Esophagus muscularis mucosa (tissue), 4 donors: Measurements from ENCODE around the gene TEAD3. TPM values are rescaled to one million over a fixed set of nuclear protein-coding genes. Genes with fewer than 3 reads are reported as not detected.

Experiments used
- DNase-seq: peaks from one replicate; pipeline ENCODE4 v3.0.0-alpha.2; 2017; ENCODE audit errors: extremely low spot score
- H3K27ac ChIP-seq, 4 donors: fragments of 200-600 bp; sonication (generic); replicated peaks in 1 of 4; 1 replicate in 3 of 4; 2 replicates in 1 of 4; pipeline ENCODE4 v1.5.1; 2016 to 2019; ENCODE audit warnings: mild to moderate bottlenecking in 1 of 4
- H3K27me3 ChIP-seq, 4 donors: fragments of 200-600 bp; sonication (generic); one replicate each; pipeline versions ENCODE4 v1.5.1 to v1.6.0; 2016 to 2019
- H3K36me3 ChIP-seq, 4 donors: fragments of 200-600 bp; sonication (generic); one replicate each; pipeline ENCODE4 v1.5.1; 2016 to 2019
- H3K4me1 ChIP-seq, 4 donors: fragments of 200-600 bp; sonication (generic); one replicate each; pipeline ENCODE4 v1.5.1; 2016 to 2019
- H3K4me3 ChIP-seq, 4 donors: fragments of 200-600 bp; sonication (generic); 1 replicate in 2 of 4; 2 replicates in 2 of 4; pipeline ENCODE4 v1.5.1; 2016 to 2019; ENCODE audit warnings: mild to moderate bottlenecking in 4 of 4, moderate library complexity in 1 of 4
- H3K9me3 ChIP-seq, 4 donors: fragments of 200-600 bp; sonication (generic); 1 replicate in 3 of 4; 2 replicates in 1 of 4; pipeline ENCODE4 v1.5.1; 2016 to 2019
- EP300 ChIP-seq: sonication (generic); formaldehyde crosslinking; IDR thresholded peaks from one replicate; pipeline ENCODE4 v1.6.1; 2017; ENCODE audit warnings: antibody characterized with exemption
- POLR2A ChIP-seq: fragments of 450-650 bp; IDR thresholded peaks from one replicate; pipeline ENCODE4 v1.6.1; 2017; ENCODE audit warnings: antibody characterized with exemption, moderate library complexity, mild to moderate bottlenecking, low read depth
- POLR2AphosphoS5 ChIP-seq, 2 donors: sonication (generic); formaldehyde crosslinking; IDR thresholded peaks; one replicate each; pipeline ENCODE4 v1.6.1; 2017; ENCODE audit warnings: antibody characterized with exemption in 2 of 2
- WGBS: methylation state at CpG from one replicate; pipeline ENCODE4 v1.1.5; 2018; 5-methylcytosine and 5-hydroxymethylcytosine counted together
- intact Hi-C: fragments of 100-400 bp; cut with DNase I; formaldehyde crosslinking; loops from one replicate; pipeline ENCODE4 v1.15.1; 2023
- total RNA-seq, 4 donors: library from RNA; depleted of rRNA; stranded (reverse); fragments of >200 nt; gene quantifications; one replicate each; pipeline versions ENCODE4 v1.1.0 to v1.2.1, GENCODE V29; 2016
- TF ChIP-seq, protein P1 (sequence below), 3 experiments: fragments of 200-600 bp in 2 of 3; fragments of 450-650 bp in 1 of 3; sonication (generic) in 2 of 3; IDR thresholded peaks; one replicate each; pipeline ENCODE4 v1.5.1; 2017 to 2019; ENCODE audit warnings: antibody characterized with exemption in 3 of 3, mild to moderate bottlenecking in 2 of 3, moderate library complexity in 1 of 3

Gene TEAD3
- total RNA-seq, 4 donors from 2014 or later: 71.4 to 123 (median 78.5) TPM

DNA sequence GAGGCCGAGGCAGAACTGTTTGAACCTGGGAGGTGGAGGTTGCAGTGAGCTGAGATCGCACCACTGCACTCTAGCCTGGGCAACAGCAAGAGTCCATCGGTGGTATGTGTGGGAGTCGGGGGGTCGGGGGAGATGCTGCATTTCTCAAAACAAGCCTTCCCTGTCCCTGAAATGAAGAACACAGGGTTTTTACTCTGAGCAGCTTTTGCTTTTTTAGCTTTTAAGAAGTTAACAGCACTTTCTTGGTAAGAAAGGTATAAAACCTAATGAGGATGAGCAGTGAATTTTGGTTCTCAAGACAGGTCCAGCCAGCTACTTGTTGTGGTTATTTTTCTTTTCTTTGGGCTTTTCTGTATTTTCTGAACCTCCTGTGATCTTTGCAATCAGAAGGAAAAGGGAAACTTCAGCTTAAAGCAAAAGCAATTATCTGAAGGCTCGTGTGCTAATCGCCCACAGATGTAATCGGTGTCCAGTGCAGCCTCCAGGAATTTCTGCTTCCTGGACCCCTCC is 25.0 kb downstream of the TEAD3 start:
- TF ChIP-seq EP300 (no peak), POLR2A (no peak), POLR2AphosphoS5 (IDR thresholded peaks at IDR 0.05) (no peak)
- TF ChIP-seq, protein P1, sequence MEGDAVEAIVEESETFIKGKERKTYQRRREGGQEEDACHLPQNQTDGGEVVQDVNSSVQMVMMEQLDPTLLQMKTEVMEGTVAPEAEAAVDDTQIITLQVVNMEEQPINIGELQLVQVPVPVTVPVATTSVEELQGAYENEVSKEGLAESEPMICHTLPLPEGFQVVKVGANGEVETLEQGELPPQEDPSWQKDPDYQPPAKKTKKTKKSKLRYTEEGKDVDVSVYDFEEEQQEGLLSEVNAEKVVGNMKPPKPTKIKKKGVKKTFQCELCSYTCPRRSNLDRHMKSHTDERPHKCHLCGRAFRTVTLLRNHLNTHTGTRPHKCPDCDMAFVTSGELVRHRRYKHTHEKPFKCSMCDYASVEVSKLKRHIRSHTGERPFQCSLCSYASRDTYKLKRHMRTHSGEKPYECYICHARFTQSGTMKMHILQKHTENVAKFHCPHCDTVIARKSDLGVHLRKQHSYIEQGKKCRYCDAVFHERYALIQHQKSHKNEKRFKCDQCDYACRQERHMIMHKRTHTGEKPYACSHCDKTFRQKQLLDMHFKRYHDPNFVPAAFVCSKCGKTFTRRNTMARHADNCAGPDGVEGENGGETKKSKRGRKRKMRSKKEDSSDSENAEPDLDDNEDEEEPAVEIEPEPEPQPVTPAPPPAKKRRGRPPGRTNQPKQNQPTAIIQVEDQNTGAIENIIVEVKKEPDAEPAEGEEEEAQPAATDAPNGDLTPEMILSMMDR (IDR thresholded peaks at IDR 0.05): no peak
- no peak for DNase-seq
- intact Hi-C loops: no loop called here
- no peaks in the 10 kb centered on the region for H3K27me3 ChIP-seq
- 62% methylated on average over 8 of the region's 8 CpGs for WGBS
- H3K27ac ChIP-seq: peak overlapping the region; percentile 89 to 94 (median 91)
- H3K4me3 ChIP-seq: no peak overlapping the region
- H3K9me3 ChIP-seq: no peaks in the 10 kb centered on the region
- H3K4me1 ChIP-seq: peaks cover 15 to 68% (median 51%) of the 10 kb centered on the region in 4 donors
- H3K36me3 ChIP-seq: peaks cover 8 to 74% (median 69%) of the 10 kb centered on the region in 4 donors

DNA sequence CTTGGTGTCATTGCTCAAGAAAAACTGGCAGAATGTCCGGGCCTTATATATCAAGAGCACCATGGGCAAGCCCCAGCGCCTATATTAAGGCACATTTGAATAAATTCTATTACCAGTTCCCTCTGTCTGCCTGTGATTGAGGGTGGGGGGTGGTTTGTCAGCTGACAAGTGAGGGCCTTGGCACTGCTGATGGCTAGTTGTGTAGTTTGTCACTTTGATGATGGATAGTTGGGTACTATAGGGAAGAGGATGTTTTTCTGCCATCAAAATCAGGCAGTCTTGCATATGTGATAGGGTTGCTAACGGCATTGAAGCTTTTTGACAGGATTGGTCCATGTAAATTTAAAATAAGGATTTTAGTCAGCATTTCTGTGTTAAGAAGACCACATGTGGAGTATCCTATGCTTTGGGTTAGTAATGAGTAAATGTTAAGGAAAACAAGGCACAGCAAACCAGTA is 26.2 kb downstream of the TEAD3 start:
- no peak for DNase-seq
- Histone ChIP-seq H3K4me1 (peaks cover 15 to 68% (median 51%) of the 10 kb centered on the region in 4 donors), H3K27me3 (no peaks in the 10 kb centered on the region), H3K27ac (peak overlapping the region; percentile 89 to 94 (median 91)), H3K9me3 (no peaks in the 10 kb centered on the region), H3K36me3 (peaks cover 8 to 66% (median 60%) of the 10 kb centered on the region in 4 donors), H3K4me3 (no peak overlapping the region)
- intact Hi-C loops: no loop called here
- WGBS: 40% methylated on average over 2 of the region's 3 CpGs
- TF ChIP-seq, protein P1 (IDR thresholded peaks at IDR 0.05): no peak
- no peak for TF ChIP-seq POLR2AphosphoS5 (IDR thresholded peaks at IDR 0.05)
- TF ChIP-seq EP300: no peak
- TF ChIP-seq POLR2A: no peak

DNA sequence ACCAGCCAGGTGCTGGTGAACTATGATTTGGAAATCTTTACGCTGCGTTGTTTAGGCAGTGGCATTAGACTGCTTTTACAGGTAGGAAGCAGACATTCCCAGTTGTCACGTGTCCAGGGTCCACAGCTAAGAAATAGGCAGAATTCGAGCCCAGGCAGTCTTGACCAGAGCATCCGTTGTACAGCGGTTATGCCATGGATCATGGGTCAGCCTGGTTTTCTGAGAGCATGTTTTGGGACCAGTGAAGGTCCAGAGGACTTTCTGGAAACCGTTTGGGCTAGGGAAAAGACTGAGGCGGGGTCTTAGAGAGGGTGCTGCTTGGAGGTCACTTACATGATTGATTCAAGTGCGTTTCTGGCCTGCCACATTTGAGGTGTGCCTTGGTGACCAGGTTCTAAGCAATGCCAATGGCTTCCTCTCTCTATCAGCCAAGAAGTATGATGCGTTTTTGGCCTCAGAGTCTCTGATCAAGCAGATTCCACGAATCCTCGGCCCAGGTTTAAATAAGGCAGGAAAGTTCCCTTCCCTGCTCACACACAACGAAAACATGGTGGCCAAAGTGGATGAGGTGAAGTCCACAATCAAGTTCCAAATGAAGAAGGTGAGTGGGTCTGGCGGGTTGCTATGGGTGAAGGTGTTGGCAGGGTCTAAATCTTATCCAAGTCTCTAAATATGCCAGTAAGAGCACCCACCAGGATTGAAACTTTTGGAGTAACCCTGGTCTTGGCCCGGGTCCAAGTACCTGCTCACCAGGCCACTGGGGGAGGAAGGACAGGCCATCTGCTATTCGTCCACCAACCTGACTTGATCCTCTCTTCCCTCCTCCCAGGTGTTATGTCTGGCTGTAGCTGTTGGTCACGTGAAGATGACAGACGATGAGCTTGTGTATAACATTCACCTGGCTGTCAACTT is 26.9 kb downstream of the TEAD3 start:
- Histone ChIP-seq H3K27me3 (no peaks in the 10 kb centered on the region), H3K9me3 (no peaks in the 10 kb centered on the region), H3K27ac (peak overlapping the region; percentile 89 to 94 (median 91)), H3K36me3 (peaks cover 8 to 59% (median 53%) of the 10 kb centered on the region in 4 donors), H3K4me1 (peaks cover 15 to 68% (median 51%) of the 10 kb centered on the region in 4 donors), H3K4me3 (peak overlapping the region; percentile 64 to 87 (median 77))
- TF ChIP-seq POLR2AphosphoS5 (IDR thresholded peaks at IDR 0.05): peak; percentile 64 to 72
- TF ChIP-seq, protein P1 (IDR thresholded peaks at IDR 0.05): no peak
- intact Hi-C loops: loop anchor here (5.0 kb wide), 1 partner anchor 128 kb away; the partner anchor contains the start of gene PPARD
- DNase-seq: no peak
- 39% methylated on average over 17 of the region's 18 CpGs for WGBS

DNA sequence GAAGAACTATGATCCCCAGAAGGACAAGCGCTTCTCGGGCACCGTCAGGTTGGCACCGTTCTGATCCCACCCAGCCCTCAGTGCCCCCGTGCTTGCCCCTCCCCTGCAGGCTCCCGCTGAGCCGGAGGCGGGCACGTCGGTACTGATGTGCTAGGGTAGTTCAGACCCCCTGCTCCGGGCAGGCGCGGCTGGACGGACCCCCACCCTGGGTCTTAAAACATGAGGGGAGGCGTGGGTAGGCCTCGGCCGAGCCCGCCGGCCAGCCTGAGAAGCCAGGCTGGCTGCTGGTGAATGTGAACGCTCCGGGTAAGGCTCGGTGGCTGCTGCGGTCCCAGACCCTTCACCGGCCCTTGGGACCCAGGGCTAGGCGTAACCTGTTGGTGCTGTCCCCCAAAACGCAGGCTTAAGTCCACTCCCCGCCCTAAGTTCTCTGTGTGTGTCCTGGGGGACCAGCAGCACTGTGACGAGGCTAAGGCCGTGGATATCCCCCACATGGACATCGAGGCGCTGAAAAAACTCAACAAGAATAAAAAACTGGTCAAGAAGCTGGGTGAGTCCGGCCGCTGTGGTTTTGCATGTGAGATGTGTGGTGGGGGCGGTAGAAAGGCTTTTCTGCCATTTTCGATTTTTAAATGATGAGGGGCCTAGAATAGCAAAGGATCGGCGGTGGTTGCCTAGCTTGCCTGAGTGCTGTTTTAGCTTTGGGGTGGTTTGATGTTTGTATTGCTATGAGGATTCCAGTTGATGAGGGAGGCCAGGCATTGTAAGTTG is 27.7 kb downstream of the TEAD3 start:
- DNase-seq: no peak
- H3K9me3 ChIP-seq: no peaks in the 10 kb centered on the region
- peak overlapping the region; percentile 64 to 87 (median 77) for H3K4me3 ChIP-seq
- TF ChIP-seq, protein P1 (IDR thresholded peaks at IDR 0.05): no peak
- no peak for TF ChIP-seq POLR2AphosphoS5 (IDR thresholded peaks at IDR 0.05)
- no peak for TF ChIP-seq POLR2A
- TF ChIP-seq EP300: no peak
- H3K27me3 ChIP-seq: no peaks in the 10 kb centered on the region
- H3K27ac ChIP-seq: peak overlapping the region; percentile 89 to 94 (median 91)
- H3K4me1 ChIP-seq: peaks cover 15 to 62% (median 51%) of the 10 kb centered on the region in 4 donors
- WGBS: 3% methylated on average over 19 of the region's 37 CpGs
- H3K36me3 ChIP-seq: peaks cover 8 to 50% (median 45%) of the 10 kb centered on the region in 4 donors
- intact Hi-C loops: loop anchor here (5.0 kb wide), 1 partner anchor 127 kb away; the partner anchor contains the start of gene PPARD
